Activated T-helper 17 cell treated with anti-CD3 and anti-CD28 coated beads, Interleukin-2, amount 50 U/mL, for 72 hours (primary cell): ENCODE results near the gene MYCL. TPM values are rescaled to one million over a fixed set of nuclear protein-coding genes. Genes with fewer than 3 reads are reported as not detected.
A peak's percentile ranks its signal among the peaks of the same experiment; 100 is the strongest.

ENCODE experiments used
- ATAC-seq: fragments of 150-1000 bp; cut with Tn5 transposase; replicated peaks from 2 replicates; pipeline ENCODE4 v1.10.0; 2021; ENCODE audit warnings: mild to moderate bottlenecking, moderate library complexity
- H3K27ac Mint-ChIP-seq: one replicate; pipeline ENCODE4 v1.8.0; 2022; ENCODE audit warnings: mixed read lengths
- H3K27me3 Mint-ChIP-seq: one replicate; pipeline ENCODE4 v1.8.0; 2022; ENCODE audit warnings: mixed read lengths
- H3K36me3 Mint-ChIP-seq: one replicate; pipeline ENCODE4 v1.8.0; 2022; ENCODE audit warnings: low read depth, mild to moderate bottlenecking, mixed read lengths
- H3K4me1 Mint-ChIP-seq: one replicate; pipeline ENCODE4 v1.8.0; 2022; ENCODE audit warnings: mixed read lengths
- H3K4me3 Mint-ChIP-seq: one replicate; pipeline ENCODE4 v1.8.0; 2022; ENCODE audit warnings: mild to moderate bottlenecking, mixed read lengths
- H3K9me3 Mint-ChIP-seq: one replicate; pipeline ENCODE4 v1.8.0; 2022; ENCODE audit warnings: mixed read lengths
- total RNA-seq, 2 donors: library from RNA; stranded (reverse); gene quantifications; one replicate each; pipeline ENCODE4 v1.2.3, GENCODE V29; 2022

Gene MYCL
- under 1 TPM in 1 of 2 donors, not detected in 1; 0.09 TPM for total RNA-seq

- Mint-ChIP-seq H3K27ac (no peak within 1 kb of the TSS), H3K9me3 (no peaks in the 10 kb centered on the region), H3K4me3 (peak within 1 kb of the TSS; percentile 56), H3K36me3 (no peaks in the 10 kb centered on the region), H3K27me3 (peaks cover 39% of the 10 kb centered on the region), H3K4me1 (no peaks in the 10 kb centered on the region)
- peak; percentile 92 for ATAC-seq
These were observed at the start of gene MYCL for GRCh38 chr1:39901714-39902459. MYCL (minus strand) TSS chr1:39901917; CDS start chr1:39901434, 483 bp downstream.

DNA sequence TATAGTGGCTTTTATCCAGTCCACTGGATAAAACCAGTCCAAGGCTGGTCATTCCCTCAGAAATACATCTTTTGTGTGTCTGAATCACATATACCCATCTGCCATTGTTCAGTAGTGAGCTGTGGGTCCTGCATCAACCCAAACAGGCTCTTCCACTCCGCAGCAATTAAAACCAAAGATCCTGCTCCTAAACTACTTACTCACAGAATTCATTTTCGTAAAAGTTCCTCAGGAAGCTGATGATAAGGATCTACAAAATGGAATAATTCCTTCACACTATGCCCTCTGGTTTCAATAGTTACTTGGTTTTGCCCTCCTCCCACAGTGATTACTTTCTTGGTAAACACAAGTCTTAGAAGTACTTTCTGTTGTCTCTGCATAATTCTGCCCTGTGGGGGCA, 48.2 kb upstream of the MYCL start:
- no peak overlapping the region for H3K27ac Mint-ChIP-seq
- H3K4me1 Mint-ChIP-seq: no peaks in the 10 kb centered on the region
- no peaks in the 10 kb centered on the region for H3K36me3 Mint-ChIP-seq
- no peaks in the 10 kb centered on the region for H3K27me3 Mint-ChIP-seq
- no peak for ATAC-seq
- no peaks in the 10 kb centered on the region for H3K9me3 Mint-ChIP-seq
- no peak overlapping the region for H3K4me3 Mint-ChIP-seq

GRCh38 chr1:39947260-39947659, 45.5 kb upstream of the MYCL start:
- no peak for ATAC-seq

DNA sequence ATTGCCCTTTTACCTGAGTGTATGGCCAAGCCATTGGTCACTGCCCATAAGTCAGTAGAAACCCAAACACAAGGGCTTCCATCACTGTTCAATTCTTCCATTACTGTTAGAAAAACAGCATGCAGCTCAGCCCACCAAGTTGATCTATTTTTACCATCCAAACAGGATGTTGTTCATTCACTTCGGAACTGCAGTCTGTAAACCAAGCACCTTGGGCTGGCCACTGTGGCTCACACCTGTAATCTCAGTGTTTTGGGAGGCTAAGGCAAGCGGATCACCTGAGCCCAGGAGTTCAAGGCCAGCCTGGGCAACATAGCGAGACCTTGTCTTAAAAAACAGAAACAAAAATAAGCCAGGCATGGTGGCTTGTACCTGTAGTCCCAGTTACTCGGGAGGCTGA, 44.5 kb upstream of the MYCL start:
- peaks cover 4% of the 10 kb centered on the region for H3K27me3 Mint-ChIP-seq

More at GRCh38 chr1:39947260-39947659, 45.5 kb upstream of the MYCL start:
- Mint-ChIP-seq H3K4me1 (peaks cover 6% of the 10 kb centered on the region), H3K27me3 (peaks cover 4% of the 10 kb centered on the region), H3K4me3 (no peak overlapping the region), H3K27ac (no peak overlapping the region), H3K36me3 (no peaks in the 10 kb centered on the region), H3K9me3 (no peaks in the 10 kb centered on the region)

DNA sequence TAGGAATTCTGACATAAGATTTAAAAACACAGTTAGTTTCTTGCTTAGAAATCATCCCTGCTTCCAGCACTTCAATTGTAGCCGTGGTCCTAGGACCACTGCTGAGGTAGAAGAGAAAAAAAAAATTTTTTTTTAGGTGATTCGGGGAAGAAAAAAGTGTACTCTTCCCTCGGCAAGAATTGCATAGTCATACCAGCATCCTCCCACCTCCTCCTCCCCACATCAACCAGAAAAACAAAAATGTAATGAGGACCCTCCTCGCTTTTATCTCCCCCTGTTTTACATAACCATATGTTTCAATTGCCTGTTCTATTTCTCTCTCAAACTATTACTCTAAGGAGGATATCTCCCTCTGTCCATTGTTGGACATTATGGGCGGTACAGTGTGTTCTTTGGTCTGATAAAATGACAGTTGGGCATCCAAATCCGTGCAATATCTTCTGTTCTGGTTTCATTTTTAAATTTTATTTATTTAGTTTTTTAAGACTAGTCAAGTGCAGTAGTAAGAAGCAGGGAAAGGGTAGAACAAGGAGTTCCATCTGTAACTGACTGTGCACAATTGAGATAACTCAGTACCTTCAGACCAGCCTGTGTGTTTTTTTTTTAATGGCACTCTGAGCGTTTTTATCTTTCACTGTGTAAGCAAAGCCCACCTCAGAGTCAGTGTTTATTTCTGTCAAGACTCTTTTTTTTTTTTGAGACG, 42.8 kb upstream of the MYCL start:
- no peaks in the 10 kb centered on the region for H3K9me3 Mint-ChIP-seq
- no peaks in the 10 kb centered on the region for H3K36me3 Mint-ChIP-seq
- H3K27me3 Mint-ChIP-seq: peaks cover 4% of the 10 kb centered on the region
- H3K4me1 Mint-ChIP-seq: peaks cover 6% of the 10 kb centered on the region
- peak; percentile 28 for ATAC-seq
- H3K4me3 Mint-ChIP-seq: no peak overlapping the region
- no peak overlapping the region for H3K27ac Mint-ChIP-seq

More for the DNA sequence above, 44.5 kb upstream of the MYCL start:
- Mint-ChIP-seq H3K36me3 (no peaks in the 10 kb centered on the region), H3K27ac (no peak overlapping the region), H3K9me3 (no peaks in the 10 kb centered on the region), H3K4me1 (peaks cover 6% of the 10 kb centered on the region), H3K4me3 (no peak overlapping the region)
- ATAC-seq: no peak

GRCh38 chr1:39943471-39944290, 42.0 kb upstream of the MYCL start:
- peaks cover 6% of the 10 kb centered on the region for H3K4me1 Mint-ChIP-seq
- peaks cover 4% of the 10 kb centered on the region for H3K27me3 Mint-ChIP-seq
- H3K4me3 Mint-ChIP-seq: no peak overlapping the region
- no peak for ATAC-seq
- H3K27ac Mint-ChIP-seq: no peak overlapping the region
- H3K9me3 Mint-ChIP-seq: no peaks in the 10 kb centered on the region
- H3K36me3 Mint-ChIP-seq: no peaks in the 10 kb centered on the region

GRCh38 chr1:39940980-39941871, 39.5 kb upstream of the MYCL start:
- Mint-ChIP-seq H3K4me1 (peaks cover 6% of the 10 kb centered on the region), H3K4me3 (no peak overlapping the region), H3K36me3 (no peaks in the 10 kb centered on the region), H3K27ac (no peak overlapping the region), H3K9me3 (no peaks in the 10 kb centered on the region), H3K27me3 (peaks cover 4% of the 10 kb centered on the region)
- no peak for ATAC-seq

DNA sequence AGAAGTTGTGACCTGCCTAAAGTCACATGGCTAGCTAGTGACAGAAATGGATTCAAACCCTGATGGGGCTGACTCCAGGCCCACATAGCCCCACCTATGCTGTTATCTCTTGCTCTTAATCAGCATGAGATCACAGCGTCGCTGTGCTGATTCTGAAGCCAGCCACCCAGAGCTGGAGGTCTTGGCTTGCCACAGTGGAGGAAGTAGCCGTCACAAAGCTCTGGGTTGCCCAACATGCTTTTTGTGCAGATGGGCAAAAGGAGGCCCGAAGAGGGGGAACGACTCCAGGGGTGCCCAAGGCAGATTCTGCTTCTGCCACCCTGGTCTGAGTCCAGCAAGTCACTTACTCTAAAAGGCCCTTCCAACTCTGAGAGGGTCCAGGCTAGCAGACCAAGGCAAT, 38.5 kb upstream of the MYCL start:
- ATAC-seq: no peak
- Mint-ChIP-seq H3K36me3 (no peaks in the 10 kb centered on the region), H3K9me3 (no peaks in the 10 kb centered on the region), H3K27me3 (peaks cover 4% of the 10 kb centered on the region), H3K4me1 (peaks cover 6% of the 10 kb centered on the region), H3K4me3 (no peak overlapping the region), H3K27ac (no peak overlapping the region)

GRCh38 chr1:39938856-39939255, 37.1 kb upstream of the MYCL start:
- H3K4me1 Mint-ChIP-seq: no peaks in the 10 kb centered on the region
- H3K27ac Mint-ChIP-seq: no peak overlapping the region
- no peak for ATAC-seq
- no peaks in the 10 kb centered on the region for H3K9me3 Mint-ChIP-seq
- no peaks in the 10 kb centered on the region for H3K27me3 Mint-ChIP-seq
- no peaks in the 10 kb centered on the region for H3K36me3 Mint-ChIP-seq
- H3K4me3 Mint-ChIP-seq: no peak overlapping the region

DNA sequence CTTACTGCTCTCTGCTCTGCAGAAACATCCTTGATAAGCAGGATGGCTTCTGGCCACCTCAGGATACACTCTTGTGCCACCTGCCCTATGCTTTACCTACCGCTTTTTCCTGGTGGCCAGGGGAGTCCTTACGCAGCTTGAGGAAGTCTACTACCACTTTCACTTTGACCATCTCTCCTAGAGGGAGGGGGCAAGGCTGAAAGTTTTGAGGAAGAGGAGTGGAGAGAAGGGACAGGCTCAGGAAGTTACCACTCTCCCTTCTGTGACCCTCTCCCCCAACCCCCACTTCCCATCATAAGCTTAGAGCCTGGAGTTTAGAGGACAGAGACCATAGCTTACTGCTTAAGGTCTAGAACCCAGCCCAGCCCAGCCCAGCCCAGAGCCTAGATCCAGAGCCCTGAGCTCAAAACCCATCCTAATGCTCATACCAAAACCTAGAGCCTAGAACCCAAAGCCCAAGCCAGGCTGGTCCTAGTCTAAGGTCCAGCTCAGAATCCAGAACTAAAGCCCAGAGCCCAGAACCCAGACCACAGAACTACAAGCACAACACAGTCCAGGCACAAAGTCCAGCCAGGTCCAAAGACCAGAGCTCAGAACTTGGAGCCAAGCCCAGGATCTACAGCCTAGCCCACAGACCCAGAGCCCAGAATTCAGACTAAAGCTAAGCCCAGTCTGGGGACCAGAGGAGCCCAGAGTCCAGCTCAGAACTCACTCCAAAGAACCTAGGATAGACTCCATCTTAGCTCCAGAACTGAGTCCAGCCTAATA, 35.2 kb upstream of the MYCL start:
- Mint-ChIP-seq H3K4me1 (no peaks in the 10 kb centered on the region), H3K27ac (peak overlapping the region; percentile 64), H3K36me3 (no peaks in the 10 kb centered on the region), H3K4me3 (no peak overlapping the region), H3K27me3 (peaks cover 3% of the 10 kb centered on the region), H3K9me3 (no peaks in the 10 kb centered on the region)
- ATAC-seq: no peak

DNA sequence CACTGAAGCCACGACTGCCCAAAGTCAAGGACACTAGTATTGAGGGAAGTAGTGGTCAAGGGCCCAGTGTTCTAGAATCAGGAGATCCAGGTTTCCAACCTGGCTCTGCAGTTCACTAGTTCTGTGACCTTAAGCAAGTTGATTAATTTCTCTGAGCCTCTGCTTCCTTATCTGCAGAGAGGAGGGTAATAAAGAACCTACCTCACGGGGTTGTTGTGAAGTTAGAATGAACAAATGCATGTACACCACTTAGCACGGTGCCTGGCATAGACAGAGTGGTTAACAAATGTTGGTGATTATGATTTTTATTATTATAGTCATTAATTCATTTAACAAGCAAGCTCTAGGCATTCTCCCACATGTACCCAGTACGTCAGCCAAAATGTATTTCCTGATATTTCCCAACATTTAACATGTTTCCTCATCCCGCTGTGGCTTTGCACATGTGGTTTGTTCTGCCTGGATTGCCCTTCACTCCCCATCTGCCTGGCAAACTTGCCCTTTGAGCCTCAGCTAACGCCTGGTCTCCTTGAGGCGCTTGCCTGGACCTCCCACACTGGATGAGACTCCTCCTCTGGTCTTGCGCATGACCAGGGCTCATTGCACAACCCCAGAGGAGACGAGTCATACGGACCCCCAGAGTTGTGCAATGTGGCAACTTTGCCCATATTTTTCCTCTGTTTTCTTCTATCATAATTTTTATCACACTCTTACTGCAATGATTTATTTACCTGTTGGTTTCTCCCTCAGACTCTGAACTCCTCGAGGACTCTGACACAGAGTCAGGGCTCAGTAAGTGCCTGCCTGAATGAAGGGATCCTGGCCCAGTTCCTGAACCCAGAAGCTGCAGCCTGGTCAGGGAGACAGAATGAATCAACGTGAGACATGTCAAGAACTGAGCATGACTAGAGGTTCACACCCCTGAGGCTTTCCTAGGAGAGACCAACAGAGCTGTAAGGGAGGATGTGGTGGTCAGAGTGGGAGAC, 32.5 kb upstream of the MYCL start:
- no peak overlapping the region for H3K4me3 Mint-ChIP-seq
- no peaks in the 10 kb centered on the region for H3K4me1 Mint-ChIP-seq
- peaks cover 3% of the 10 kb centered on the region for H3K27me3 Mint-ChIP-seq
- no peaks in the 10 kb centered on the region for H3K9me3 Mint-ChIP-seq
- H3K27ac Mint-ChIP-seq: no peak overlapping the region
- no peak for ATAC-seq
- H3K36me3 Mint-ChIP-seq: no peaks in the 10 kb centered on the region

DNA sequence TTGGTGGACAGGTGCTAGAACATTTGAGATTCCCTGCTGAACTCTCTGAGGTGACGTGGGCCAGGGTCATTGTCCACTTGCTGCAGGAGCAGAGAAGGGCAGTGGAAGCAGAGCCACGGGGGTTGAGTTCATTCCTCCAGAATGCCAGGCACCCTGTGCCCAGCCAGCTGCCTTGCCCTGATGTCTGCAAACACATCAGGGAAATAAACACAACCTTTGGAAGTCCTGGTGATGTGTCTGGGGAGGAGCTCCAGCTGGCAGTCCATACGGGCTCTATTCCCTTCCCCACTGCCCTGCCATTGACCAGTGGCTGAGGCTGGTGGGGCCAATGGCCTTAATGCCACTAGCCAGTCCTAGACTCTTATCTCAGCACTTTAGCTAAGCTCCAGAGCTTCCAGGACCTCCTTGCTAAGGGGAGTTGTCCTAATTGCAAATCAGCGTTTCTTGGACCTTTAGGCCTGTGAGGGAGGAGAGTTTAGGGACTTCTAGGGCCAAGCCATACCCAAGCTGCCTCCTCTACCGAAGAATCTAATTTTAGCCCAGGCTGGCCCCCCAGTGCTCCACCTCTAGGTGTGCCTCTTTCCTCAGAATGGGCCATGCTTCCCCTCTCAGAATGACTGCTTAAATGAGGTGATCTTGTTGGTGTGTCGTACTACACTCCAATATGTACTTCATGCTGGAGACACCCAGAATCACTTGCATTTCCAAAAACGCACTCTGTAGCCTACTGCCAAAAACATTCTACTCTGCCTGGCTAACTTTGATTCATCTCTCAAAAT, 27.3 kb upstream of the MYCL start:
- no peaks in the 10 kb centered on the region for H3K4me1 Mint-ChIP-seq
- H3K9me3 Mint-ChIP-seq: no peaks in the 10 kb centered on the region
- H3K27me3 Mint-ChIP-seq: peaks cover 3% of the 10 kb centered on the region
- ATAC-seq: no peak
- H3K36me3 Mint-ChIP-seq: no peaks in the 10 kb centered on the region
- H3K4me3 Mint-ChIP-seq: no peak overlapping the region
- no peak overlapping the region for H3K27ac Mint-ChIP-seq
